Measurements from ENCODE around the gene LTB. TPM values are rescaled to one million over a fixed set of nuclear protein-coding genes. Genes with fewer than 3 reads are reported as not detected.

LTB gene
- total RNA-seq, 4 donors from 2014 or later, result 14.9 TPM; not detected in 3

DNA sequence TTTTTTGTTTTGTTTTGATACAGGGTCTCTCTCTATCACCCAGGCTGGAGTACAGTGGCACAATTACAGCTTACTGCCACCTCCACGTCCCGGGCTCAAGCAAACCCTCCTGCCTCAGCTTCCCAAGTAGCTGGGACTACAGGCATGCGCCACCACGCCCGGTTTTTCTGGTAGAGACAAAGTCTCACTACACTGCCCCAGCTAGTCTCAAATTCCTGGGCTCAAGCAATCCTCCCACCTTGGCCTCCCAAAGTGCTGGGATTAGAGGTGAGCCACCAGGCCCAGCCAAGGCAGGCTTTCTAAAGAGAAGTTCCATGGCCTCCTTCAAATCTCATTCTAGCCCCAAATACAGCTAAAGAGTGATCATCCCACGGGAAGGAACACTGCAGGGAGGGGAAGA is 48.2 kb downstream of the LTB start:
- TF ChIP-seq, protein P1, sequence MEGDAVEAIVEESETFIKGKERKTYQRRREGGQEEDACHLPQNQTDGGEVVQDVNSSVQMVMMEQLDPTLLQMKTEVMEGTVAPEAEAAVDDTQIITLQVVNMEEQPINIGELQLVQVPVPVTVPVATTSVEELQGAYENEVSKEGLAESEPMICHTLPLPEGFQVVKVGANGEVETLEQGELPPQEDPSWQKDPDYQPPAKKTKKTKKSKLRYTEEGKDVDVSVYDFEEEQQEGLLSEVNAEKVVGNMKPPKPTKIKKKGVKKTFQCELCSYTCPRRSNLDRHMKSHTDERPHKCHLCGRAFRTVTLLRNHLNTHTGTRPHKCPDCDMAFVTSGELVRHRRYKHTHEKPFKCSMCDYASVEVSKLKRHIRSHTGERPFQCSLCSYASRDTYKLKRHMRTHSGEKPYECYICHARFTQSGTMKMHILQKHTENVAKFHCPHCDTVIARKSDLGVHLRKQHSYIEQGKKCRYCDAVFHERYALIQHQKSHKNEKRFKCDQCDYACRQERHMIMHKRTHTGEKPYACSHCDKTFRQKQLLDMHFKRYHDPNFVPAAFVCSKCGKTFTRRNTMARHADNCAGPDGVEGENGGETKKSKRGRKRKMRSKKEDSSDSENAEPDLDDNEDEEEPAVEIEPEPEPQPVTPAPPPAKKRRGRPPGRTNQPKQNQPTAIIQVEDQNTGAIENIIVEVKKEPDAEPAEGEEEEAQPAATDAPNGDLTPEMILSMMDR (IDR thresholded peaks at IDR 0.05), result no peak
- no peak for TF ChIP-seq POLR2A (IDR thresholded peaks at IDR 0.05)
- Histone ChIP-seq H3K27me3 (no peaks in the 10 kb centered on the region), H3K27ac (no peak overlapping the region), H3K9me3 (no peaks in the 10 kb centered on the region), H3K4me1 (peaks cover 0 to 14% (median 2%) of the 10 kb centered on the region in 4 donors), H3K36me3 (peaks cover 0 to 98% (median 0%) of the 10 kb centered on the region in 3 donors), H3K4me3 (no peak overlapping the region)
- no peak for DNase-seq

DNA sequence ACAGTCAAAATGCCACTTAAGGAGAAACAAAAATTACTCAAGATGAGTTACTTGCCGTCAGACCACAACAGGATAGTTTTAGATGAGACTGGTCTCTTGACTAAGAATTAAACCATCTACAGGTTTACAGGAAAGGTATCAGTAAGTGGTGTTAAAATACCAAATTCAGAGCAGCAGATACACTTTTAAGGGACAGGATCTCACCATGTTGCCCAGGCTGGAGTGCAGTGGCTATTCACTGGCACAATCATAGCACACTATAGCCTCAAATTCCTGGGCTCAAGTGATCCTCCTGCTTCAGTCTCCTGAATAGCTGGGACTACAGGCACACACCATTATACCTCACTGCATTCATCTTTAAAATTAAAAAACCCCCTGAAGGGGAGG is 48.8 kb downstream of the LTB start:
- H3K4me3 ChIP-seq, result no peak overlapping the region
- H3K27me3 ChIP-seq, result no peaks in the 10 kb centered on the region
- no peak for TF ChIP-seq POLR2A (IDR thresholded peaks at IDR 0.05)
- TF ChIP-seq, protein P1 (IDR thresholded peaks at IDR 0.05), result no peak
- H3K4me1 ChIP-seq, result peaks cover 0 to 8% (median 0%) of the 10 kb centered on the region in 4 donors
- H3K27ac ChIP-seq, result no peak overlapping the region
- no peaks in the 10 kb centered on the region for H3K9me3 ChIP-seq
- H3K36me3 ChIP-seq, result peaks cover 0 to 92% (median 0%) of the 10 kb centered on the region in 3 donors
- no peak for DNase-seq

DNA sequence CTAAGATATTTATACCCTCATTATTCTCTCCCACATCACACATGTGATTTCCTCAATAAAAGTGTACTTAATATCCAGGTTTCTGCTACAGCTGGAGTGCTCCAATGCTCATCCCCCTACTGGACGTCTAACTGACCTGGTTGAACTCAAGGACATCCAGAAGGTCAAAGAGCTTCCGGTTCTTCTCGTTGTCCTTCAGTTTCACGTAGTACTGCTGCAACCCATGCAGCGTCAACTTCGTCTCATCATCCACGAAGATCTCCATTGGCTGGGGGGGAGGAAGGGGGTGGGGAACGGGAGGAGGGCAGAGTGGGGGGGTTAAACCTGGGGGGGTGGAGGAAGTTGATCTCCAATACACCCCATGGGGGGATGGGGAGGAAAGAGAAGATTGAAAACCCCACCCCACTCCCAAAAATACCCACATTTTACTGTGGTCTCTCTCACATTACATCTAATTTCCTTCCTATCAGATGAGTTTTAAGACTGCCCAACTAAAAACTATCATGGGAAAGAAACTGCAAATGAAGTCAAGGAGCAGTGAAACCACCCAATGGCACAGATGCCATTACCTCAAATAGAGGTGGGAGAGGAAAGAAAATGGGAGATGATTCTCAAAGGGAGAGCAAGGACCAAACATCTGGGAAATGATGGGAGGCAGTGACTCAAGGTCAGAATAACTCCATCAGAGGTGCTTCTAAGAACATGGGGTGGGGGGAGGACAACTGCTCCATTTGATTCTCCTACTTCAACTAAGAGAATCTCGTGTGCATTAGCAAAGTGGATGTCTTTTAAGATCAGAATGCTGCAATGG is 49.4 kb downstream of the LTB start:
- H3K9me3 ChIP-seq, result no peaks in the 10 kb centered on the region
- no peak overlapping the region for H3K4me3 ChIP-seq
- TF ChIP-seq, protein P1 (IDR thresholded peaks at IDR 0.05), result no peak
- TF ChIP-seq POLR2A (IDR thresholded peaks at IDR 0.05), result no peak
- H3K36me3 ChIP-seq, result peaks cover 0 to 86% (median 0%) of the 10 kb centered on the region in 3 donors
- H3K27ac ChIP-seq, result no peak overlapping the region
- H3K27me3 ChIP-seq, result no peaks in the 10 kb centered on the region
- no peak for DNase-seq
- H3K4me1 ChIP-seq, result peaks cover 0 to 2% (median 0%) of the 10 kb centered on the region in 4 donors

DNA sequence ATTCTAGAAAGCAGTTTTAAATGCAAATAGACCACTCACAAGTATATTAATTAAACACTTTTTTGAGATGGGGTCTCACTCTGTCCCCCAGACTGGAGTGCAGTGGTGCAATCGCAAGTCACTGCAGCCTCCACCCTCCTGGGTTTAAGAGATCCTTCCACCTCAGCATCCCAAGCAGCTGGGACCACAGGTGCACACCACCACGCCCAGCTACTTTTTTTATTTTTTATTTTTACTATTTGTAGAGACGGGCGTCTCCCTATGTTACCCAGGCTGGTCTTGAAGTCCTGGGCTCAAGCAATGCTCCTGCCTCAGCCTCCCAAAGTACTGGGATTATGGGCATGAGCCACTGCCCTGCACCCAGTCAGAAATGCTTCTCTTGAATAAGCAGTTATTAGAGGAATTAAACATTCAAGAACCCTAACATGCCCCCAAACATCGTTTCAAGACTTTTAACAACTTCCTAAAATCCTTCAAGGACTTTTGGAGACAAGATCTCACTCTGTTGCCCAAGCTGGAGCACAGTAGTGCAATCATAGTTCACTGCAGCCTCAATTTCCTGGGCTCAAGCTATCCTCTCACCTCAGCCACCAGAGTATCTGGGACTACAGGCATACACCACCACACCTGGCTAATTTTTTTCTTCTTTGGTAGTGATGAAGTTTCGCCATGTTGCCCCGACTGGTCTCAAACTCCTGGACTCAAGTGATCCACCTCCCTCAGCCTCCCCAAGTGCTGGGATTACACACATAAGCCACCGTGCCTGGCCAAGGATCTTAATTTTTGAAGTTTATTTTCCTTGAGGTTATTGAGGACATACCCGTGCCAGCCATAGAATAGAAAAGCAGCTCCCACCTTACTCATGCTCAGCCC is 50.2 kb downstream of the LTB start:
- Histone ChIP-seq H3K4me3 (no peak overlapping the region), H3K27me3 (no peaks in the 10 kb centered on the region), H3K4me1 (no peaks in the 10 kb centered on the region), H3K9me3 (no peaks in the 10 kb centered on the region), H3K36me3 (peaks cover 0 to 78% (median 0%) of the 10 kb centered on the region in 3 donors), H3K27ac (no peak overlapping the region)
- DNase-seq, result no peak
- TF ChIP-seq POLR2A (IDR thresholded peaks at IDR 0.05), result no peak
- TF ChIP-seq, protein P1 (IDR thresholded peaks at IDR 0.05), result no peak

DNA sequence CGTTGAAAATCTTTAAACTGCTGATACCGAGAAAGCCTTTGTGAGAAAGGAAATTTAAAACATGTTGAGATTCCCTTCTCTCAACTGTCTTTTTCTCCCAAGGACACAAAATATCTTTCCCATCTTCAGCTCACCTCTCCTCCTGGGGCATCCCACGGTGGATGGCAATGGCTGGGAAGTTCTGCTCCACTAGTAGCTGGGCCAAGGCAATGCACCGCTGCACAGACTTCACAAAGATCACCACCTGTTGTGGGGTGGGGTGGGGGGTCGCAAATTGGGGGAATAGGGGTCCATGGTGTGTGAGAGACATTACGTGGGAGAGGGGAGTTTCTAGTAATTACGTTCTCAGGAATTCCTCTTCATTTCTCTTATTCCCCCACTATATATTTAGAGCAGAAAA is 51.1 kb downstream of the LTB start:
- Histone ChIP-seq H3K27ac (no peak overlapping the region), H3K27me3 (no peaks in the 10 kb centered on the region), H3K9me3 (no peaks in the 10 kb centered on the region), H3K4me3 (no peak overlapping the region), H3K36me3 (peaks cover 0 to 70% (median 0%) of the 10 kb centered on the region in 3 donors), H3K4me1 (no peaks in the 10 kb centered on the region)
- TF ChIP-seq POLR2A (IDR thresholded peaks at IDR 0.05), result no peak
- TF ChIP-seq, protein P1 (IDR thresholded peaks at IDR 0.05), result no peak
- DNase-seq, result no peak
